CD4-positive, CD25-positive, alpha-beta regulatory T cell (primary cell): ENCODE measurements around the gene SYT3. TPM values are rescaled to one million over a fixed set of nuclear protein-coding genes. Genes with fewer than 3 reads are reported as not detected.

Source experiments
- ATAC-seq, 2 donors: fragments of 150-1000 bp; cut with Tn5 transposase; one replicate each; pipeline ENCODE4 v1.10.0; 2021; ENCODE audit warnings: low read depth in 2 of 2, moderate number of reproducible peaks in 2 of 2, moderate library complexity in 1 of 2
- DNase-seq, 3 donors: peaks; one replicate each; pipeline versions ENCODE4 v3.0.0 to v3.0.0-alpha.2; 2012 to 2022; ENCODE audit warnings: mixed read lengths in 1 of 3
- H3K27ac ChIP-seq: one replicate; pipeline ENCODE4 v1.7.0; 2013; ENCODE audit warnings: mild to moderate bottlenecking, low read length; ENCODE audit not compliant: insufficient read depth, poor library complexity, severe bottlenecking
- H3K27me3 ChIP-seq: one replicate; pipeline ENCODE4 v1.7.0; 2013; ENCODE audit warnings: low read length; ENCODE audit not compliant: control insufficient read depth, insufficient read depth
- H3K36me3 ChIP-seq: one replicate; pipeline ENCODE4 v1.7.0; 2013; ENCODE audit warnings: mild to moderate bottlenecking, low read length, moderate library complexity; ENCODE audit not compliant: control insufficient read depth, insufficient read depth
- H3K4me1 ChIP-seq: 2 replicates; pipeline ENCODE4 v1.7.0; 2013; ENCODE audit warnings: mild to moderate bottlenecking, low read length; ENCODE audit not compliant: insufficient read depth, control insufficient read depth, poor library complexity, severe bottlenecking
- H3K4me3 ChIP-seq: one replicate; pipeline ENCODE4 v1.7.0; 2013; ENCODE audit warnings: low read depth, mild to moderate bottlenecking, low read length, moderate library complexity
- H3K9me3 ChIP-seq, 2 experiments: 1 replicate in 1 of 2; 2 replicates in 1 of 2; pipeline ENCODE4 v1.7.0; 2013; ENCODE audit warnings: low read length in 2 of 2, mild to moderate bottlenecking in 1 of 2, moderate library complexity in 1 of 2; ENCODE audit not compliant: control insufficient read depth in 2 of 2
- H3K27ac Mint-ChIP-seq, 3 donors: one replicate each; pipeline ENCODE4 v1.8.0; 2020 to 2022; ENCODE audit warnings: mild to moderate bottlenecking in 3 of 3, mixed read lengths in 3 of 3, moderate library complexity in 2 of 3
- H3K27me3 Mint-ChIP-seq: one replicate; pipeline ENCODE4 v1.8.0; 2022; ENCODE audit warnings: mild to moderate bottlenecking, mixed read lengths
- H3K36me3 Mint-ChIP-seq: one replicate; pipeline ENCODE4 v1.8.0; 2020; ENCODE audit warnings: mixed read lengths
- H3K4me1 Mint-ChIP-seq, 4 donors: one replicate each; pipeline ENCODE4 v1.8.0; 2020 to 2022; ENCODE audit warnings: mixed read lengths in 4 of 4, mild to moderate bottlenecking in 1 of 4
- H3K4me3 Mint-ChIP-seq, 4 donors: one replicate each; pipeline ENCODE4 v1.8.0; 2020 to 2022; ENCODE audit warnings: mild to moderate bottlenecking in 4 of 4, mixed read lengths in 4 of 4, moderate library complexity in 3 of 4
- H3K9me3 Mint-ChIP-seq, 7 donors: one replicate each; pipeline ENCODE4 v1.8.0; 2020 to 2022; ENCODE audit warnings: mixed read lengths in 7 of 7, mild to moderate bottlenecking in 3 of 7, moderate library complexity in 2 of 7
- polyA plus RNA-seq, 4 donors: library from polyadenylated mRNA; unstranded; fragments of 300-500 nt; fragmentation: Illumina TruSeq; gene quantifications; one replicate each; pipeline ENCODE4 v1.2.3, GENCODE V29; 2021
- total RNA-seq: library from RNA; stranded (reverse); gene quantifications from one replicate; pipeline ENCODE4 v1.2.3, GENCODE V29; 2022

SYT3 gene
- total and polyA plus RNA-seq, 5 donors from 2014 or later: not detected

DNA sequence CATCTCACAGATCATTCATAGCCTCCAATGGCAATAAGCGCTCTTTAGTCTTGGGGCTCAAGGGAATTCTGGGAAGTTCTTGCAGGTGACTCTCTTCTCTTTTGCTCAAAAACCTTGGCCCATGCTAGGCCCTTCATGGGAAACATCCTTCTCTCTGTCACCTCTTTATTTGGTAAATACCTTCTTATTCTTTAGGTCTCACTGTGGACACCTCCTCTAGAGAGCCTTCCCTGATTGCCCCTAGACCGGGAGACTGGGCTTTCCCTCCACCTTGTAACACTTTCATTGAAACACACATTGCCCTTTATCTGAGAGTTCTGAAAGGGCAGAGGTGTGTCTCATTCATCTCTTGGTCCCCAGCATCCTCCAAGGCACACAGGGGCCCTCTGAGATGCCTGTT, 11.5 kb upstream of the SYT3 start:
- Mint-ChIP-seq H3K4me1 (no peaks in the 10 kb centered on the region), H3K27me3 (peaks cover 21% of the 10 kb centered on the region), H3K9me3 (peaks cover 0 to 12% (median 8%) of the 10 kb centered on the region in 7 donors), H3K4me3 (no peak overlapping the region), H3K36me3 (no peaks in the 10 kb centered on the region), H3K27ac (no peak overlapping the region)
- H3K36me3 ChIP-seq: no peaks in the 10 kb centered on the region
- no peaks in the 10 kb centered on the region for H3K27me3 ChIP-seq
- no peaks in the 10 kb centered on the region for H3K4me1 ChIP-seq
- peaks cover 0 to 4% of the 10 kb centered on the region in 2 experiments for H3K9me3 ChIP-seq
- no peak for ATAC-seq
- no peak overlapping the region for H3K27ac ChIP-seq
- no peak overlapping the region for H3K4me3 ChIP-seq
- DNase-seq: no peak

GRCh38 chr19:50649433-50650391, 10.0 kb upstream of the SYT3 start, which contains the start of gene C19orf81:
C19orf81 (plus strand) TSS chr19:50649445; CDS start chr19:50649445, 0 bp downstream.
- H3K9me3 Mint-ChIP-seq: peaks cover 0 to 8% (median 3%) of the 10 kb centered on the region in 7 donors
- no peak within 1 kb of the TSS for H3K4me3 Mint-ChIP-seq
- Histone ChIP-seq H3K27me3 (peaks cover 3% of the 10 kb centered on the region), H3K27ac (no peak within 1 kb of the TSS), H3K36me3 (no peaks in the 10 kb centered on the region), H3K4me1 (no peaks in the 10 kb centered on the region), H3K4me3 (no peak within 1 kb of the TSS), H3K9me3 (no peaks in the 10 kb centered on the region)
- H3K27me3 Mint-ChIP-seq: peaks cover 12% of the 10 kb centered on the region
- no peaks in the 10 kb centered on the region for H3K36me3 Mint-ChIP-seq
- H3K4me1 Mint-ChIP-seq: no peaks in the 10 kb centered on the region
- no peak within 1 kb of the TSS for H3K27ac Mint-ChIP-seq
- DNase-seq (no peak), ATAC-seq (no peak)

GRCh38 chr19:50648659-50649058, 9.0 kb upstream of the SYT3 start:
- no peak for DNase-seq
- Mint-ChIP-seq H3K27ac (no peak overlapping the region), H3K27me3 (peaks cover 10% of the 10 kb centered on the region), H3K36me3 (no peaks in the 10 kb centered on the region), H3K9me3 (peaks cover 0 to 8% (median 0%) of the 10 kb centered on the region in 7 donors), H3K4me1 (no peaks in the 10 kb centered on the region), H3K4me3 (no peak overlapping the region)
- H3K4me1 ChIP-seq: no peaks in the 10 kb centered on the region
- ATAC-seq: no peak
- no peak overlapping the region for H3K27ac ChIP-seq
- peaks cover 3% of the 10 kb centered on the region for H3K27me3 ChIP-seq
- no peak overlapping the region for H3K4me3 ChIP-seq
- no peaks in the 10 kb centered on the region for H3K9me3 ChIP-seq
- H3K36me3 ChIP-seq: no peaks in the 10 kb centered on the region

DNA sequence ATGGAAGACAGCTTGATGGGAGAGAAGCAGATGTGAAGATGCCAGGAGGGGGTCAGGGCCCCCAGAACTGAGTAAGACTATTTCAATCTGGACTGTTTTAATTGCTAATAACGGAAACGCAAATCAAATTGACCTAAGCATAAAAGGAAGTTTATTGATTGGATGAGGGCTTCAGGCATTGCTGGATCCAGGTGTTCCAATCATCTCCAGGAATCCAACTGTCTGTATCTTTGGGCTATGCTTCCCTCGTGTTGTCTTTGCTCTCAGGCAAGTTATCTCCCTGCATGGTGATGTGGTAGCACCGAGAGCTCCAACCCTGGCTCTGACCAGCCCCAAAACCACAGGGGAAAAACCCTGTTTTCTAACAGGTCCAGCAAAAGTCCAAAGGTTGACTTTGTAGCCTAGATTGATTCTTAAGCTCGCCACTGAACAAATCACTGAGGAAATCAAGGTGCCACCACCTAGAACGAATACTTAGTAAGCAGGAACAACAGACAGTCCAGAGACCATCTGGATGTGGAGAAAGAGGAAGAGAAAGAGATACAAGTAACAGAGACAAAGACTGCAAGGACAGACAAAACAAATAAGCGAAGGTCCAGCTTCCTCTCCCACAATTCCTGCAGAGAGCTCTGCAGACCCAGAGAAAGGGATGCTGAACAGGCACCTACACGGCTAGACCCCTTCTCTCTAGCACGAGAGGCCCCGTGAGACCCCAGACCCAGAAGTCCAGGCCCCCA, 8.4 kb upstream of the SYT3 start:
- Histone ChIP-seq H3K27me3 (peaks cover 3% of the 10 kb centered on the region), H3K4me1 (no peaks in the 10 kb centered on the region), H3K27ac (no peak overlapping the region), H3K9me3 (no peaks in the 10 kb centered on the region), H3K36me3 (no peaks in the 10 kb centered on the region), H3K4me3 (no peak overlapping the region)
- no peak for ATAC-seq
- Mint-ChIP-seq H3K27ac (no peak overlapping the region), H3K36me3 (no peaks in the 10 kb centered on the region), H3K4me1 (no peaks in the 10 kb centered on the region), H3K27me3 (peaks cover 8% of the 10 kb centered on the region), H3K9me3 (peaks cover 0 to 6% (median 0%) of the 10 kb centered on the region in 7 donors), H3K4me3 (no peak overlapping the region)
- DNase-seq: no peak

DNA sequence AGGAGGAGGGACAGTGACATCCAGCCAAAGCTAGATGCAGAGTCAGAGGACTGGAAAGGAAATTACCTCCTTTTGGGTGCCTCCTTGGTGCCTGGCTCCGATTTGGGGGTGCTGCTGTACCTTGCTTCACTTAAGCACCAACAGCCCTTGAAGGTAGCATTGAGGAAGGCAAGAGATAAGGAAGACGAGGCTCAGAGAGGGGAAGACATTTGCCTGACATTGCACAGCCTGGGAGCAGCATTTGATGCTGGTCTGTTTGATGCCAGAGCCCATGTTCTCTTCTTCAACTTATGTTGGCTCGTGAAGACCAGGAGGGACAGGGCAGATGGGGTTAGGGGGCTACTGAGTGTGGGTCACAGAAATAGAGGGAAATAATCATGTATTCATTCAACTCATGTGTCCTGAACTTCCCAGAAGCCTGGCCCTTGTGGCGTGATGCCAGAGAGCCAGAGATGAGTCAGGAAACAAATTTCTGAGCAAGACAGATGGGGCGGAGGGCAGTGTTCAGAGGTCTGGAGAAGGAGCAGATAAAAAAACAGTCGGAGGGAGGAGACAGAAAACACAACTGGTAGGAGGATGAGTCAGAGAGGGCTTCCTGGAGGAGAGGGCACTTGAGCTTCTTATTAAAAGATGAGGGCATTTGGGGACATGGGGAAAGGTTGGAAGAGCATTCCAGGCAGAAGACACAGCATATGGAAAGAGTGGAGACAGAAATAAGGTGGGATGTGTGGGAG, 6.6 kb upstream of the SYT3 start:
- no peak overlapping the region for H3K4me3 Mint-ChIP-seq
- H3K27me3 Mint-ChIP-seq: peaks cover 7% of the 10 kb centered on the region
- Histone ChIP-seq H3K27ac (no peak overlapping the region), H3K4me3 (no peak overlapping the region), H3K9me3 (no peaks in the 10 kb centered on the region), H3K4me1 (no peaks in the 10 kb centered on the region), H3K27me3 (peaks cover 7% of the 10 kb centered on the region), H3K36me3 (no peaks in the 10 kb centered on the region)
- H3K36me3 Mint-ChIP-seq: no peaks in the 10 kb centered on the region
- H3K27ac Mint-ChIP-seq: no peak overlapping the region
- peaks cover 0 to 5% (median 0%) of the 10 kb centered on the region in 7 donors for H3K9me3 Mint-ChIP-seq
- no peak for DNase-seq
- H3K4me1 Mint-ChIP-seq: no peaks in the 10 kb centered on the region
- no peak for ATAC-seq

- Mint-ChIP-seq H3K27ac (no peak overlapping the region), H3K4me3 (no peak overlapping the region), H3K9me3 (peaks cover 0 to 7% (median 0%) of the 10 kb centered on the region in 7 donors), H3K4me1 (peaks cover 0 to 2% (median 0%) of the 10 kb centered on the region in 4 donors), H3K36me3 (no peaks in the 10 kb centered on the region), H3K27me3 (peaks cover 14% of the 10 kb centered on the region)
- H3K9me3 ChIP-seq: no peaks in the 10 kb centered on the region
- no peak overlapping the region for H3K4me3 ChIP-seq
- H3K27me3 ChIP-seq: peaks cover 10% of the 10 kb centered on the region
- DNase-seq: no peak
- ATAC-seq: no peak
- no peaks in the 10 kb centered on the region for H3K36me3 ChIP-seq
- no peaks in the 10 kb centered on the region for H3K4me1 ChIP-seq
- no peak overlapping the region for H3K27ac ChIP-seq
These were observed 5.4 kb upstream of the SYT3 start for GRCh38 chr19:50645107-50645506.

GRCh38 chr19:50644315-50644915, 4.7 kb upstream of the SYT3 start:
- H3K4me1 ChIP-seq: peaks cover under 1% of the 10 kb centered on the region
- H3K36me3 ChIP-seq: no peaks in the 10 kb centered on the region
- no peak overlapping the region for H3K4me3 ChIP-seq
- Mint-ChIP-seq H3K36me3 (no peaks in the 10 kb centered on the region), H3K9me3 (peaks cover 0 to 6% (median 0%) of the 10 kb centered on the region in 7 donors), H3K27ac (no peak overlapping the region), H3K4me3 (no peak overlapping the region), H3K27me3 (peaks cover 18% of the 10 kb centered on the region), H3K4me1 (peaks cover 0 to 3% (median 0%) of the 10 kb centered on the region in 4 donors)
- H3K9me3 ChIP-seq: no peaks in the 10 kb centered on the region
- H3K27me3 ChIP-seq: peaks cover 10% of the 10 kb centered on the region
- ATAC-seq (no peak), DNase-seq (no peak)
- H3K27ac ChIP-seq: no peak overlapping the region
